ENCODE data around the gene UNC119B. TPM values are rescaled to one million over a fixed set of nuclear protein-coding genes. Genes with fewer than 3 reads are reported as not detected.

UNC119B gene
- total RNA-seq, result 16.3 and 28.4 TPM in 2 replicates

DNA sequence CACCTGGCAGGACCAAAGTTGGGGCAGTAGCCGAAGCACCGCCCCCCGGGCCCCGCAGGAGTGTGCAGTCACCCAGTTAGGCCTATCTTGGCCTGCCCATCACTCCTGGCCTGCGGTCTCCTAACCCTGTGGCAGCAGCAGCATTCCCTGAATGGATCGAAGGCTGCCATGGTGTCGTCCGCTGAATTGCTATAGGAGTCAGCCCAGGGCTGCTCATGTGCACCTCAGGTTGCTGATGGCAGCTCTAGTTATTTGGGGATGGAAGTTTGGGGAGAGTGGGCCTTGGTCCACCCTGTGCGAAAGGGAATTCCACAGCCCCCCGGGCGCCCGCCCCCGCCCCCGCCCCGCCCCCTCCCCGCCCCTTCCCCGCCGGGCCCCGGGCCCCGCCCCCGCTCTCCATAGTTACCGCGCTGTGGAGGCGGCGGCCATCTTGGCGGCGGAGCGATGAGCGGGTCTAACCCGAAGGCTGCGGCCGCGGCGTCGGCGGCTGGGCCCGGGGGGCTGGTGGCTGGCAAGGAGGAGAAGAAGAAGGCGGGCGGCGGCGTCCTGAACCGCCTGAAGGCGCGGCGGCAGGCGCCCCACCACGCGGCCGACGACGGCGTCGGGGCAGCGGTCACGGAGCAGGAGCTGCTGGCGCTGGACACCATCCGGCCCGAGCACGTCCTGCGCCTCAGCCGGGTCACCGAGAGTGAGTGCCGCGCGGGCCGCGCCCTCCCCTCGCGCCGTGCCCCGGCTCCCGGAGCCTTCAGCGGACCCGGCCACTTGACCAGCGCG lies at the start of gene UNC119B:
Gene UNC119B (plus strand): TSS at position 428 of the 774 bp plus-strand sequence. CDS start 17 bp downstream, at position 445.

DNA sequence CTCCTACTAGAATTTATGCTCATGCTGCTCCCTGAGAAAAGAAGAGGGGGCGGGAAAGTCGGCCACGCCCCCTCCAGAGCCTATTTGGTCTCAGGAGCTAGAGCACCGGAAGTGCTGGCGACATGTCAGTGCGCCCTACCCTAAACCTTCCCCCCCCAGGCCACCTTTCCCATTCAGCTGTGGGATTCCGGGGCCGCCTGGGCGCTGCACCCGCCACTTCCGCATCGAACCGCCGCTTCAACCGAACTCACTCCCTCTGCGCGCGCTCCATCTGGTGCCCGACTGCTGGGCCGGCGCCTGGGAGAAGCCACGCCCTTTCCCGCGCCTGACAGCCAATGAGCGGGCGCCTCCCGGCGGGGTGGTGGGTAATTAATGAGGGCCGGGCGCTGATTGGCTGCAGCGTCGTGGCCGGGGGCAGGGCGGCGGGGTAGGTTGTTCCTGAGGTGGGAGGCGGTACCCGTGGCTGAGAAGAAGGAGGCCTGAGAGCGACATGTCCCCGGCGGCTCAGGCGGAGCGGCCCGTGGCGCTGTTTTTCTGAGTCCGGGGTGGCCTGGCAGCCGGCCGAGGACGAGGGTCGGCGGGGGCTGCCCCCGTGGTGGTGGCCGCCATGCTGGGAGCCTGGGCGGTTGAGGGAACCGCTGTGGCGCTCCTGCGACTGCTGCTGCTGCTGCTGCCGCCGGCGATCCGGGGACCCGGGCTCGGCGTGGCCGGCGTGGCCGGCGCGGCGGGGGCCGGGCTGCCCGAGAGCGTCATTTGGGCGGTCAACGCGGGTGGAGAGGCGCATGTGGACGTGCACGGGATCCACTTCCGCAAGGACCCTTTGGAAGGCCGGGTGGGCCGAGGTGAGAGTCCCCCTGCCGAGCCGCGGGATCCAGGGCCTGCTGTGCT lies 23.3 kb upstream of the UNC119B start, which contains the start of gene MLEC:
Gene MLEC (plus strand): TSS at position 460 of the 888 bp plus-strand sequence. CDS start 148 bp downstream, at position 608.

DNA sequence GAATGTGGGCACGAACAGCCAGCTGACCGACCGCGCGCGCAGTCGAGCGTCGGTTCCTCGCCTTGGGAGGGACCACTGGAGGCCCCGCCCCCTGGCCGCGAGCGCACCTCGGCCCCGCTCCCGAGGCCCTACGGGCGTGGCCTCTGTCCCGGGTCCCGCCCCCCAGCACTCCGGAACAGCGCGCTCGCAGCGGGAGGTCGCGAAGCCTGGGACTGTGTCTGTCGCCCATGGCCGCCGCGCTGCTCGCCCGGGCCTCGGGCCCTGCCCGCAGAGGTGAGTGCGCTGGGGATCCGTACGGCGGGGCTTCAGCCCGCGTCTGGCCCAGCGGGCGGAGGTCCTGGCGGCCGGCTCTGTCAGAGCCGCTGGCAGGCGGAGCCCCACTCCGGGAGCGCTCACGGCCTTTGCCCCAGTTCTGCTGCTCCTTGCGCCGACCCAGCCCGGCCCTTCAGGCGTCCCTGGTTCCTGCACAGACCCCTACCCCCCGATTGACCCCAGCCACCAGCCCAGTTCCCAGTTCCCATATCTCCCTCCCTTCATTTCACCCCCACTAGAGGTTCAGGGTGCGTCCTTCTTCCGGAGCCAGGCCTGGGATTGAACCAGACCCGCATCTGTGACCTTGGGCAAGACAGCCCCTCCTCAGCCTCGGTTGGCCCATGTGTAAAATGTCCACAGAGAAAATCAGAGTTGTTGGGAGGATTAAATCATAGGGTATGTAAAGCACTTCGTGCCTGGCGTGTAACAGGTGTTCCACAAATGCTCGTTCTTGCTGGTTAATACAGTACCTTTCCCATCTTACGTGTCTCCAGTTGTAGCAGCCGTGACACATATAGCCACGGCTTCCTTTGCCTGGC lies 15.6 kb downstream of the UNC119B start, which contains the start of gene ACADS:
Gene ACADS (plus strand): TSS at position 168 of the 851 bp plus-strand sequence. CDS start 60 bp downstream, at position 228.

Other genes starting within 250 kb of the UNC119B start
- gene SRSF9, start 240.7 kb upstream of the UNC119B start, total RNA-seq, result 90.3 and 147 TPM in 2 replicates
- 255 and 374 TPM in 2 replicates for gene DYNLL1, start 214.3 kb upstream of the UNC119B start, total RNA-seq
- gene COQ5, start 181.3 kb upstream of the UNC119B start, total RNA-seq, result 16.2 and 17.9 TPM in 2 replicates
- 61.3 and 80.2 TPM in 2 replicates for gene RNF10, start 176.1 kb upstream of the UNC119B start, total RNA-seq
- 29.2 and 58.8 TPM in 2 replicates for gene POP5, start 129.1 kb upstream of the UNC119B start, total RNA-seq
- gene CABP1, start 69.8 kb upstream of the UNC119B start, total RNA-seq, result 0.16 TPM in 1 of 2 replicates, not detected in the other
- 78.3 and 88.6 TPM in 2 replicates for gene MLEC, start 23.3 kb upstream of the UNC119B start, total RNA-seq
- 13.7 and 29.9 TPM in 2 replicates for gene ACADS, start 15.4 kb downstream of the UNC119B start, total RNA-seq
- 16.3 and 26.5 TPM in 2 replicates for gene SPPL3, start 193.9 kb downstream of the UNC119B start, total RNA-seq